Fibroblast of lung (primary cell): ENCODE measurements around the gene ZDHHC11.
"Not testable (repeated sequence)": the region's sequence is repeated elsewhere in the genome, so short reads cannot be mapped to it uniquely, and the experiment has no call there.

ENCODE experiments used
- CTCF ChIP-seq, 2 donors: IDR thresholded peaks in 1 of 2; conservative IDR thresholded peaks in 1 of 2; 1 replicate in 1 of 2; 2 replicates in 1 of 2; pipeline ENCODE4 v1.5.1; 2011 to 2012; ENCODE audit warnings: low read length in 2 of 2, control low read depth in 1 of 2, inconsistent platforms in 1 of 2, low read depth in 1 of 2, mild to moderate bottlenecking in 1 of 2
- EZH2 ChIP-seq: IDR thresholded peaks from 2 replicates; pipeline ENCODE4 v1.5.1; 2012; ENCODE audit warnings: low read length, control low read depth, mild to moderate bottlenecking; ENCODE audit errors: missing control alignments

GRCh38 chr5:778967-779366 lies 71.8 kb downstream of the ZDHHC11 start:
- TF ChIP-seq CTCF (conservative IDR thresholded peaks at IDR 0.05 in 1 of 2, IDR thresholded peaks at IDR 0.05 in 1 of 2; ENCODE audit: low read depth in 1 of 2, low read length in 2 of 2); EZH2: not testable (repeated sequence)
